GM12878 (cell line): ENCODE results near the gene MCM5. TPM values are rescaled to one million over a fixed set of nuclear protein-coding genes. Genes with fewer than 3 reads are reported as not detected.

Experiments
- BCL11A ChIP-seq: IDR thresholded peaks from 2 replicates; pipeline ENCODE4 v1.6.1; 2011; ENCODE audit warnings: low read depth, low read length
- CHD4 ChIP-seq: fragments of 200-600 bp; sonication (generic); IDR thresholded peaks from 2 replicates; pipeline ENCODE4 v1.6.1; 2016; ENCODE audit warnings: mild to moderate bottlenecking
- EP300 ChIP-seq, 2 experiments: fragments of 150-350 bp in 1 of 2; IDR thresholded peaks; 2 replicates each; pipeline ENCODE4 v1.6.1; 2011 to 2012; ENCODE audit warnings: low read depth in 2 of 2, low read length in 2 of 2, borderline replicate concordance in 1 of 2, improper control_type of control experiment in 1 of 2, inconsistent platforms in 1 of 2; ENCODE audit not compliant: control insufficient read depth in 1 of 2
- ETV6 ChIP-seq, 2 experiments: fragments of 450-650 bp in 1 of 2; IDR thresholded peaks in 1 of 2; conservative IDR thresholded peaks in 1 of 2; 2 replicates each; pipeline ENCODE4 v1.6.1; 2014; ENCODE audit warnings: antibody characterized with exemption in 1 of 2, borderline replicate concordance in 1 of 2, low read depth in 1 of 2, mild to moderate bottlenecking in 1 of 2, moderate library complexity in 1 of 2
- GATAD2B ChIP-seq: fragments of 450-650 bp; conservative IDR thresholded peaks from 2 replicates; pipeline ENCODE4 v1.6.1; 2017; ENCODE audit warnings: low read depth, mild to moderate bottlenecking, moderate library complexity
- HCFC1 ChIP-seq: fragments of 150-350 bp; IDR thresholded peaks from 2 replicates; pipeline ENCODE4 v1.6.1; 2014; ENCODE audit warnings: low read length
- SMC3 ChIP-seq: IDR thresholded peaks from 2 replicates; pipeline ENCODE4 v1.6.1; 2011; ENCODE audit warnings: low read length, improper control_type of control experiment, borderline replicate concordance
- polyA plus RNA-seq, 11 experiments: library from polyadenylated mRNA; depleted of rRNA in 4 of 11; unstranded in 6 of 11; stranded (reverse) in 5 of 11; fragments of >200 nt; fragmentation: Nextera tagmentation in 4 of 11; fragmentation: Illumina TruSeq in 1 of 11; extraction: Ambion mirVana in 4 of 11; extraction: Trizol in 1 of 11; gene quantifications; 1 replicate in 1 of 11; 2 replicates in 10 of 11; pipeline versions ENCODE4 v1.2.1 to v1.2.3, GENCODE V29; 2011 to 2016; ENCODE audit warnings: inconsistent platforms in 2 of 11, missing spikeins in 2 of 11, low read depth in 1 of 11
- total RNA-seq, 4 experiments: library from RNA; depleted of rRNA in 3 of 4; stranded (reverse); fragments of >200 nt in 3 of 4; fragmentation: Illumina TruSeq in 1 of 4; extraction: Trizol in 1 of 4; gene quantifications; 2 replicates each; pipeline versions ENCODE4 v1.2.1 to v1.2.3, GENCODE V29; 2013 to 2021
- TF ChIP-seq, protein P1 (sequence below): fragments of 450-650 bp; IDR thresholded peaks from 2 replicates; pipeline ENCODE4 v1.6.1; 2016; ENCODE audit warnings: mild to moderate bottlenecking
- TF ChIP-seq, protein P2 (sequence below): IDR thresholded peaks from 2 replicates; pipeline ENCODE4 v1.6.1; 2011; ENCODE audit warnings: low read depth, mild to moderate bottlenecking, low read length, moderate library complexity, borderline replicate concordance; ENCODE audit errors: extremely low read depth
- TF ChIP-seq, protein P3 (sequence below): fragments of 450-650 bp; IDR thresholded peaks from 2 replicates; pipeline ENCODE4 v1.6.1; 2017; ENCODE audit warnings: mild to moderate bottlenecking, moderate library complexity

Gene MCM5
- total and polyA plus RNA-seq, 10 of the 15 experiments (the other 5 are each of a cell fraction or from before 2014, with no cell fraction given), result 14.1 to 360 (median 164) TPM

DNA sequence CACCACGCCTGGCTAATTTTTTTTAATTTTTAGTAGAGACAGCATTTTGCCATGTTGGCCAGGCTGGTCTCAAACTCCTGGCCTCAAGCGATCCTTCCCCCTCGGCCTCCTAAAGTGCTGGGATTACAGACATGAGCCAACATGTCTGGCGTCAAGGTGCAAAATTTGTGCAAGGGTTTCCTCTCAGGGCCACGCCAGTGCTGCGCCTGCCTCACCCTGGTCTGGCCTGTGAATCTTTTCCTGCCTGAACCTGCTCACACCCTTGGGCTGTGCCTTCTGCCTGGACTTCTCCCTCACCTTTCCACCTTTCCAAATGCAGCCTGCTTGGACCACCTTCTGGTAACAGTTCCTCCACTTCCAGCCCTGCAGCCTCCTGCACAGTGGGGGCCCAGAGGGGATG is 43.4 kb downstream of the MCM5 start (continued):
- TF ChIP-seq ETV6 (conservative IDR thresholded peaks at IDR 0.05 in 1 of 2, IDR thresholded peaks at IDR 0.05 in 1 of 2; ENCODE audit: borderline replicate concordance in 1 of 2, low read depth in 1 of 2) (no peak), SMC3 (no peak), EP300 (IDR thresholded peaks at IDR 0.05; ENCODE audit: borderline replicate concordance in 1 of 2, control insufficient read depth in 1 of 2, low read depth in 2 of 2, low read length in 2 of 2) (no peak), CHD4 (no peak), BCL11A (no peak), GATAD2B (no peak), HCFC1 (no peak)
- TF ChIP-seq, protein P1, sequence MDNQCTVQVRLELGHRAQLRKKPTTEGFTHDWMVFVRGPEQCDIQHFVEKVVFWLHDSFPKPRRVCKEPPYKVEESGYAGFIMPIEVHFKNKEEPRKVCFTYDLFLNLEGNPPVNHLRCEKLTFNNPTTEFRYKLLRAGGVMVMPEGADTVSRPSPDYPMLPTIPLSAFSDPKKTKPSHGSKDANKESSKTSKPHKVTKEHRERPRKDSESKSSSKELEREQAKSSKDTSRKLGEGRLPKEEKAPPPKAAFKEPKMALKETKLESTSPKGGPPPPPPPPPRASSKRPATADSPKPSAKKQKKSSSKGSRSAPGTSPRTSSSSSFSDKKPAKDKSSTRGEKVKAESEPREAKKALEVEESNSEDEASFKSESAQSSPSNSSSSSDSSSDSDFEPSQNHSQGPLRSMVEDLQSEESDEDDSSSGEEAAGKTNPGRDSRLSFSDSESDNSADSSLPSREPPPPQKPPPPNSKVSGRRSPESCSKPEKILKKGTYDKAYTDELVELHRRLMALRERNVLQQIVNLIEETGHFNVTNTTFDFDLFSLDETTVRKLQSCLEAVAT, result no peak
- TF ChIP-seq, protein P2, sequence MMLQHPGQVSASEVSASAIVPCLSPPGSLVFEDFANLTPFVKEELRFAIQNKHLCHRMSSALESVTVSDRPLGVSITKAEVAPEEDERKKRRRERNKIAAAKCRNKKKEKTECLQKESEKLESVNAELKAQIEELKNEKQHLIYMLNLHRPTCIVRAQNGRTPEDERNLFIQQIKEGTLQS, result no peak
- TF ChIP-seq, protein P3, sequence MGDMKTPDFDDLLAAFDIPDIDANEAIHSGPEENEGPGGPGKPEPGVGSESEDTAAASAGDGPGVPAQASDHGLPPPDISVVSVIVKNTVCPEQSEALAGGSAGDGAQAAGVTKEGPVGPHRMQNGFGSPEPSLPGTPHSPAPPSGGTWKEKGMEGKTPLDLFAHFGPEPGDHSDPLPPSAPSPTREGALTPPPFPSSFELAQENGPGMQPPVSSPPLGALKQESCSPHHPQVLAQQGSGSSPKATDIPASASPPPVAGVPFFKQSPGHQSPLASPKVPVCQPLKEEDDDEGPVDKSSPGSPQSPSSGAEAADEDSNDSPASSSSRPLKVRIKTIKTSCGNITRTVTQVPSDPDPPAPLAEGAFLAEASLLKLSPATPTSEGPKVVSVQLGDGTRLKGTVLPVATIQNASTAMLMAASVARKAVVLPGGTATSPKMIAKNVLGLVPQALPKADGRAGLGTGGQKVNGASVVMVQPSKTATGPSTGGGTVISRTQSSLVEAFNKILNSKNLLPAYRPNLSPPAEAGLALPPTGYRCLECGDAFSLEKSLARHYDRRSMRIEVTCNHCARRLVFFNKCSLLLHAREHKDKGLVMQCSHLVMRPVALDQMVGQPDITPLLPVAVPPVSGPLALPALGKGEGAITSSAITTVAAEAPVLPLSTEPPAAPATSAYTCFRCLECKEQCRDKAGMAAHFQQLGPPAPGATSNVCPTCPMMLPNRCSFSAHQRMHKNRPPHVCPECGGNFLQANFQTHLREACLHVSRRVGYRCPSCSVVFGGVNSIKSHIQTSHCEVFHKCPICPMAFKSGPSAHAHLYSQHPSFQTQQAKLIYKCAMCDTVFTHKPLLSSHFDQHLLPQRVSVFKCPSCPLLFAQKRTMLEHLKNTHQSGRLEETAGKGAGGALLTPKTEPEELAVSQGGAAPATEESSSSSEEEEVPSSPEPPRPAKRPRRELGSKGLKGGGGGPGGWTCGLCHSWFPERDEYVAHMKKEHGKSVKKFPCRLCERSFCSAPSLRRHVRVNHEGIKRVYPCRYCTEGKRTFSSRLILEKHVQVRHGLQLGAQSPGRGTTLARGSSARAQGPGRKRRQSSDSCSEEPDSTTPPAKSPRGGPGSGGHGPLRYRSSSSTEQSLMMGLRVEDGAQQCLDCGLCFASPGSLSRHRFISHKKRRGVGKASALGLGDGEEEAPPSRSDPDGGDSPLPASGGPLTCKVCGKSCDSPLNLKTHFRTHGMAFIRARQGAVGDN, result no peak
- TF ChIP-seq, all 136 proteins: peak for 0
